Suprapubic skin (tissue), 4 donors: ENCODE measurements around the gene TRIM2. TPM values are rescaled to one million over a fixed set of nuclear protein-coding genes. Genes with fewer than 3 reads are reported as not detected.

Experiments used
- DNase-seq, 2 donors: peaks; one replicate each; pipeline ENCODE4 v3.0.0-alpha.2; 2019; ENCODE audit warnings: low spot score in 2 of 2
- H3K27ac ChIP-seq: fragments of 200-600 bp; sonication (generic); one replicate; pipeline ENCODE4 v1.5.1; 2019
- H3K27me3 ChIP-seq: fragments of 200-600 bp; sonication (generic); one replicate; pipeline ENCODE4 v1.5.1; 2019
- H3K36me3 ChIP-seq: fragments of 200-600 bp; sonication (generic); one replicate; pipeline ENCODE4 v1.5.1; 2019
- H3K4me1 ChIP-seq: fragments of 200-600 bp; sonication (generic); one replicate; pipeline ENCODE4 v1.5.1; 2019
- H3K4me3 ChIP-seq: fragments of 200-600 bp; sonication (generic); one replicate; pipeline ENCODE4 v1.5.1; 2019; ENCODE audit warnings: mild to moderate bottlenecking
- H3K9me3 ChIP-seq: fragments of 200-600 bp; sonication (generic); one replicate; pipeline ENCODE4 v1.5.1; 2019
- EP300 ChIP-seq: sonication (generic); formaldehyde crosslinking; IDR thresholded peaks from one replicate; pipeline ENCODE4 v1.6.1; 2017; ENCODE audit warnings: antibody characterized with exemption
- POLR2A ChIP-seq, 2 donors: fragments of 450-650 bp; IDR thresholded peaks; one replicate each; pipeline ENCODE4 v1.6.1; 2017; ENCODE audit warnings: antibody characterized with exemption in 2 of 2, mild to moderate bottlenecking in 2 of 2, moderate library complexity in 2 of 2
- POLR2AphosphoS5 ChIP-seq, 3 donors: sonication (generic); formaldehyde crosslinking; IDR thresholded peaks; one replicate each; pipeline ENCODE4 v1.6.1; 2017; ENCODE audit warnings: antibody characterized with exemption in 3 of 3
- WGBS: methylation state at CpG from one replicate; pipeline ENCODE4 v1.1.5; 2018; 5-methylcytosine and 5-hydroxymethylcytosine counted together
- total RNA-seq, 4 donors: library from RNA; depleted of rRNA; stranded (reverse); fragments of >200 nt; gene quantifications; one replicate each; pipeline ENCODE4 v1.1.0, GENCODE V29; 2016
- TF ChIP-seq, protein P1 (sequence below), 2 donors: fragments of 200-600 bp in 1 of 2; fragments of 450-650 bp in 1 of 2; sonication (generic) in 1 of 2; IDR thresholded peaks; one replicate each; pipeline ENCODE4 v1.5.1; 2016 to 2019; ENCODE audit warnings: antibody characterized with exemption in 2 of 2, mild to moderate bottlenecking in 1 of 2, moderate library complexity in 1 of 2

The TRIM2 gene
- total RNA-seq, 4 donors from 2014 or later = 17.3 to 45.1 (median 37.5) TPM

DNA sequence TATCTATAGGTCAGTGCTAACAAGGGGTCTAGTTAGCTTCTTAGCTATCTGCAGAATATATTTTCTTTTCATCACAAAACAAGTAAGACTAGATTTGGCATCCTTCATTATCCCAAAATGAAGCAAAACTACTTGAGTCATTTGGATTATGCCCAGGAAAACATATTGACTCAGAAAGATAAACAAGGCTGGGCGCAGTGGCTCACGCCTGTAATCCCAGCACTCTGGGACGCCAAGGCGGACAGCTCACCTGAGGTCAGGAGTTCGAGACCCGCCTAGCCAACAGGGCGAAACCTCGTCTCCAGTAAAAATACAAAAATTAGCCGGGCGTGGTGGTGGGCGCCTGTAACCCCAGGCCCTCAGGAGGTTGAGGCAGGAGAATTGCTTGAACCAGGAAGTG lies 122.3 kb downstream of the TRIM2 start:
- DNase-seq = no peak
- Histone ChIP-seq H3K4me1 (no peaks in the 10 kb centered on the region), H3K36me3 (peaks cover 11% of the 10 kb centered on the region), H3K9me3 (no peaks in the 10 kb centered on the region), H3K27ac (no peak overlapping the region), H3K4me3 (no peak overlapping the region), H3K27me3 (no peaks in the 10 kb centered on the region)
- no peak for TF ChIP-seq EP300
- TF ChIP-seq POLR2A (IDR thresholded peaks at IDR 0.05) = no peak
- TF ChIP-seq POLR2AphosphoS5 (IDR thresholded peaks at IDR 0.05) = no peak
- TF ChIP-seq, protein P1, sequence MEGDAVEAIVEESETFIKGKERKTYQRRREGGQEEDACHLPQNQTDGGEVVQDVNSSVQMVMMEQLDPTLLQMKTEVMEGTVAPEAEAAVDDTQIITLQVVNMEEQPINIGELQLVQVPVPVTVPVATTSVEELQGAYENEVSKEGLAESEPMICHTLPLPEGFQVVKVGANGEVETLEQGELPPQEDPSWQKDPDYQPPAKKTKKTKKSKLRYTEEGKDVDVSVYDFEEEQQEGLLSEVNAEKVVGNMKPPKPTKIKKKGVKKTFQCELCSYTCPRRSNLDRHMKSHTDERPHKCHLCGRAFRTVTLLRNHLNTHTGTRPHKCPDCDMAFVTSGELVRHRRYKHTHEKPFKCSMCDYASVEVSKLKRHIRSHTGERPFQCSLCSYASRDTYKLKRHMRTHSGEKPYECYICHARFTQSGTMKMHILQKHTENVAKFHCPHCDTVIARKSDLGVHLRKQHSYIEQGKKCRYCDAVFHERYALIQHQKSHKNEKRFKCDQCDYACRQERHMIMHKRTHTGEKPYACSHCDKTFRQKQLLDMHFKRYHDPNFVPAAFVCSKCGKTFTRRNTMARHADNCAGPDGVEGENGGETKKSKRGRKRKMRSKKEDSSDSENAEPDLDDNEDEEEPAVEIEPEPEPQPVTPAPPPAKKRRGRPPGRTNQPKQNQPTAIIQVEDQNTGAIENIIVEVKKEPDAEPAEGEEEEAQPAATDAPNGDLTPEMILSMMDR (IDR thresholded peaks at IDR 0.05) = no peak
- 88% methylated on average over 11 of the region's 11 CpGs for WGBS

DNA sequence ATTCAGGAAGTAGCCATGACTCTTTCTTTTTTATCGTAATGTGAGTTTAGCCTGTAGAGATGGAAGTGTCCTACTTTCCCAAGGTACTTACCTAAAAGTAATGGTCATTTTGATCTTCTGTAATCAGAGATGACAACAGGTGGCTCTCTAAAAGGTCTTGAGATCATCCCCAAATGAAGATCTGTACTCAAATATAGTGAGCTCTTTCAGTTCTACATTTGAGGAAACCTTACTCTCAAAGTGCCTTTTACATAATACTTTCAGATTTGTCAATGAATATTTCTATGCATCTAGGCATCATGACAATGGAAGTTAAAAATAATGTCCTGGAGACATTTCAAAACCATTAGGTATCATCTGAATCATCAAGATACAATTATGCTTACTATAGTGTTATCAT lies 123.0 kb downstream of the TRIM2 start:
- TF ChIP-seq, protein P1 (IDR thresholded peaks at IDR 0.05) = no peak
- TF ChIP-seq POLR2A (IDR thresholded peaks at IDR 0.05) = no peak
- no peak for TF ChIP-seq EP300
- TF ChIP-seq POLR2AphosphoS5 (IDR thresholded peaks at IDR 0.05) = no peak
- Histone ChIP-seq H3K36me3 (peaks cover 11% of the 10 kb centered on the region), H3K9me3 (no peaks in the 10 kb centered on the region), H3K27me3 (no peaks in the 10 kb centered on the region), H3K27ac (no peak overlapping the region), H3K4me3 (no peak overlapping the region), H3K4me1 (no peaks in the 10 kb centered on the region)
- DNase-seq = no peak
- 70% methylated on average over 1 of the region's 1 CpG for WGBS

DNA sequence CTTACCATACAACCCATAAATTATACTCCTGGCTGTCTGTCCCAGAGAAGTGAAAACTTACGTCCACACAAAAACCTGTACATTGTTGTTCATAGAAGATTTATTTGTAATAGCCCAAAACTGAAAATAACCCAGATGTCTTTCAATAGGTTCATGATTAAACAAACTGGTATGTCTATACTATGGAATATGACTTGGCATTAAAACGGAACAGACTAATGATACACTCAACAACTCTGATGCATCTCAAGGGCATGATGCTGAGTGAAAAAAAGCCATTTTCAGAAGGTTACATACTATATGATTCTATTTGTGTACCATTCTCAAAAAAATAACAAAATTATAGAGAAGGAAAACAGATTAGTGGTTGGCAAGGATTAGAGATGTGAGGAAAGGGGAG lies 128.7 kb downstream of the TRIM2 start:
- no peak overlapping the region for H3K4me3 ChIP-seq
- peaks cover 11% of the 10 kb centered on the region for H3K36me3 ChIP-seq
- no peaks in the 10 kb centered on the region for H3K9me3 ChIP-seq
- TF ChIP-seq POLR2A (IDR thresholded peaks at IDR 0.05) = no peak
- TF ChIP-seq POLR2AphosphoS5 (IDR thresholded peaks at IDR 0.05) = no peak
- TF ChIP-seq, protein P1 (IDR thresholded peaks at IDR 0.05) = no peak
- TF ChIP-seq EP300 = no peak
- WGBS = 97% methylated on average over 2 of the region's 2 CpGs
- no peaks in the 10 kb centered on the region for H3K4me1 ChIP-seq
- no peak for DNase-seq
- no peak overlapping the region for H3K27ac ChIP-seq
- H3K27me3 ChIP-seq = no peaks in the 10 kb centered on the region

DNA sequence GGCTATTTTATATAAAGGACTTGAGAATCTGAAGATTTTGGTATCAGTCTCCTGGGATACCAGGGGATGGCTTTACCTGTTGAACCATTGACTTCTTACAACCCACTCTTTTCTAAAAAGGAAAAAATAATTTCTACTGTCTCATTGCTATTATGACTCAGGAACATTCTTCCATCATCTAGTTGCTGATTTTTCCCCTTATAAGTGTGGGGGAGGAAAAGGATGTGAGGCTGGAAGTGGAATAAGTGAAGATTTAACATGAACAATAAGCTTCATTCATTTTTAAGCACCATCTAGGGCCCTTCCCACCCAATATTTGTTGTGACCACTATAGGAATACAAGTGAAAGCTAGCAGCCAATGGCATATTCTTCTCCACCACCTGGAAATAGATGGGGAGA lies 129.6 kb downstream of the TRIM2 start:
- H3K4me1 ChIP-seq = no peaks in the 10 kb centered on the region
- no peaks in the 10 kb centered on the region for H3K9me3 ChIP-seq
- no peak overlapping the region for H3K27ac ChIP-seq
- peaks cover 11% of the 10 kb centered on the region for H3K36me3 ChIP-seq
- H3K4me3 ChIP-seq = no peak overlapping the region
- DNase-seq = no peak
- TF ChIP-seq, protein P1 (IDR thresholded peaks at IDR 0.05) = no peak
- TF ChIP-seq EP300 = no peak
- no peak for TF ChIP-seq POLR2A (IDR thresholded peaks at IDR 0.05)
- TF ChIP-seq POLR2AphosphoS5 (IDR thresholded peaks at IDR 0.05) = no peak
- no peaks in the 10 kb centered on the region for H3K27me3 ChIP-seq

DNA sequence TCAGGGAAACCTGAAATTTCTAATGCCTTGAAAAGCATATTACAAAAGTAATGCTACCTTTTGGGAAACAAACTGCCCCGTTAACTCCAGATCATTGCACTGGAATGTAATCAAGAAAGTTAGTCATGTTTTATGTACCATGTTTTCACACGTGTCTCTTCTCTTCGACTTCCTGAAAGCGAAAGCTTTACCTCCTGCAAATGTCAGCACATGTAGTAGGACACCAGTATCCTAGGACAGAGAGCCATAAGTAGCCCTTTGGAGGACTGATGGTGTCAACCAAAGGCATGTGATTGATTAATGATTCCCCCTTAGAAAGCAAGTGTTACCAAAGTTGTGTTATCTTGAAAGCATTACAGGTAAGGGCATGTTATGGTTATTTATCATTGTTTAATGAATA lies 131.4 kb downstream of the TRIM2 start:
- H3K4me3 ChIP-seq = no peak overlapping the region
- H3K9me3 ChIP-seq = no peaks in the 10 kb centered on the region
- H3K27ac ChIP-seq = no peak overlapping the region
- no peak for TF ChIP-seq POLR2AphosphoS5 (IDR thresholded peaks at IDR 0.05)
- no peak for TF ChIP-seq EP300
- TF ChIP-seq, protein P1 (IDR thresholded peaks at IDR 0.05) = no peak
- no peak for TF ChIP-seq POLR2A (IDR thresholded peaks at IDR 0.05)
- peaks cover 4% of the 10 kb centered on the region for H3K36me3 ChIP-seq
- no peak for DNase-seq
- H3K27me3 ChIP-seq = no peaks in the 10 kb centered on the region
- no peaks in the 10 kb centered on the region for H3K4me1 ChIP-seq
- WGBS = 52% methylated on average over 4 of the region's 4 CpGs
